ENCODE data around the gene CHCHD3. TPM values are rescaled to one million over a fixed set of nuclear protein-coding genes. Genes with fewer than 3 reads are reported as not detected.

CHCHD3 gene
- total and polyA plus RNA-seq, 2 of the 4 experiments (the other 2 are of a cell fraction), result 56.9 to 141 TPM

DNA sequence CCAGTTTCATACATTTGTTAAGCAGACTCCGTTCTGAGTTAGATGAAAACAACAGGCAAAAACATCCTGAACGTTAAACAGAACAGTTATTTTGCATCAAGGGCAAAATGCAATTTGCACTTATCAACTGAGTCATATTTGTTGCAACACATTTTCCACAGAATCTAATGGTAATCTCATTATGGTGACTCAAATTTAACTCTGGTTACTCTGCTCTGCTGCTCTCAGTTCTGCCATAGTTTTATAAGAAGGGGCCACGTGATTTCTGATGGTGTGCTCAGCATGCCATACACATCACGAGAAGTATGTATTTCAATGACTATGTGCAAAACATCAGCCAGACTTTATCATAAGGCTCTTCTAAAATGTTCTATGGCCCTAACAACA is 148.8 kb downstream of the CHCHD3 start:
- no peak overlapping the region for H3K18ac ChIP-seq (ENCODE audit: low read depth, low read length)
- dilution Hi-C loops (cut with HindIII; ENCODE audit: low sequenced_read_pairs, unreplicated experiment) (no loop called here), intact Hi-C loops (cut with micrococcal nuclease) (no loop called here), in situ Hi-C loops (cut with MboI; ENCODE audit: low sequenced_read_pairs) (no loop called here)
- H3K36me3 ChIP-seq (ENCODE audit: control insufficient read depth, insufficient read depth, low read length), result no peaks in the 10 kb centered on the region
- no peak overlapping the region for H3K27ac ChIP-seq (ENCODE audit: insufficient read depth, low read length)
- H2AK5ac ChIP-seq (ENCODE audit: low read depth, low read length), result no peak overlapping the region
- no peak overlapping the region for H2AK9ac ChIP-seq (replicated peaks; ENCODE audit: low read depth, low read length, poor library complexity)
- no peak overlapping the region for H3K14ac ChIP-seq (replicated peaks; ENCODE audit: low read depth, low read length)
- H4K91ac ChIP-seq (ENCODE audit: insufficient read depth, low read depth, low read length), result no peak overlapping the region
- ATAC-seq (ENCODE audit: low read depth) (peak; percentile 91), DNase-seq (peak; percentile 80)
- WGBS, 2 experiments (ENCODE audit: extremely low coverage in 2 of 2, insufficient read length in 1 of 2), result 90% methylated on average over 1 of the region's 4 CpGs; no CpG with 5 or more reads in 1 of the 2 experiments
- H3K23ac ChIP-seq (ENCODE audit: low read depth, low read length), result no peak overlapping the region
- no peaks in the 10 kb centered on the region for H3K9me1 ChIP-seq (ENCODE audit: insufficient read depth, low read length)
- H4K5ac ChIP-seq (ENCODE audit: low read depth, low read length), result no peak overlapping the region
- H2BK15ac ChIP-seq (ENCODE audit: low read depth, low read length), result no peak overlapping the region
- ChIA-PET POLR2A (ENCODE audit: unreplicated experiment) (no interaction called here), CTCF (no interaction called here)
- TF ChIP-seq FOS (IDR thresholded peaks at IDR 0.05; ENCODE audit: low read depth, low read length) (peak; percentile 47; the same call in 1 of the 2 replicates), ELK1 (IDR thresholded peaks at IDR 0.05; ENCODE audit: borderline replicate concordance, low read depth, low read length) (no peak), RFX5 (IDR thresholded peaks at IDR 0.05; ENCODE audit: low read depth, low read length) (no peak), CEBPB (IDR thresholded peaks at IDR 0.05; ENCODE audit: low read depth, low read length) (peak; percentile 95), MXI1 (IDR thresholded peaks at IDR 0.05; ENCODE audit: borderline replicate concordance, low read depth, low read length) (no peak), CTCF (conservative IDR thresholded peaks at IDR 0.05; ENCODE audit: low read depth, low read length) (no peak), RAD21 (IDR thresholded peaks at IDR 0.05; ENCODE audit: low read length) (no peak), SMC3 (IDR thresholded peaks at IDR 0.05; ENCODE audit: low read depth, low read length) (no peak), MAZ (IDR thresholded peaks at IDR 0.05; ENCODE audit: borderline replicate concordance, low read depth, low read length) (no peak), MAFK (IDR thresholded peaks at IDR 0.05; ENCODE audit: low read depth, low read length) (0 out of 2 replicates have a peak, but pooled peaks have one; percentile 7), POLR2A (IDR thresholded peaks at IDR 0.05; ENCODE audit: low read depth, low read length) (no peak), BHLHE40 (IDR thresholded peaks at IDR 0.05; ENCODE audit: low read depth, low read length) (no peak), CHD1 (IDR thresholded peaks at IDR 0.05; ENCODE audit: low read depth, low read length) (no peak), NFE2L2 (IDR thresholded peaks at IDR 0.05; ENCODE audit: low read depth, low read length) (no peak), RCOR1 (IDR thresholded peaks at IDR 0.05; ENCODE audit: insufficient replicate concordance, low read length) (no peak)
- TF ChIP-seq, protein P1, sequence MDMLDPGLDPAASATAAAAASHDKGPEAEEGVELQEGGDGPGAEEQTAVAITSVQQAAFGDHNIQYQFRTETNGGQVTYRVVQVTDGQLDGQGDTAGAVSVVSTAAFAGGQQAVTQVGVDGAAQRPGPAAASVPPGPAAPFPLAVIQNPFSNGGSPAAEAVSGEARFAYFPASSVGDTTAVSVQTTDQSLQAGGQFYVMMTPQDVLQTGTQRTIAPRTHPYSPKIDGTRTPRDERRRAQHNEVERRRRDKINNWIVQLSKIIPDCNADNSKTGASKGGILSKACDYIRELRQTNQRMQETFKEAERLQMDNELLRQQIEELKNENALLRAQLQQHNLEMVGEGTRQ (IDR thresholded peaks at IDR 0.05; ENCODE audit: low read depth, low read length), result peak; percentile 74
- peaks cover 2% of the 10 kb centered on the region; the same call in 1 of the 2 replicates for H3K4me1 ChIP-seq (ENCODE audit: control insufficient read depth, insufficient read depth, low read length)
- no peaks in the 10 kb centered on the region for H3K27me3 ChIP-seq (ENCODE audit: control insufficient read depth, insufficient read depth, low read length)
- no peak overlapping the region for H2BK20ac ChIP-seq (ENCODE audit: low read depth, low read length)
- H2BK5ac ChIP-seq (ENCODE audit: low read depth, low read length, poor library complexity, severe bottlenecking), result no peak overlapping the region
- H3K9ac ChIP-seq (ENCODE audit: low read depth, low read length), result no peak overlapping the region
- no peak overlapping the region for H4K8ac ChIP-seq (ENCODE audit: low read depth in 2 of 2, low read length in 2 of 2)
- H2BK120ac ChIP-seq (ENCODE audit: low read depth, low read length), result no peak overlapping the region
- no TSS peak for BruUV-seq (replicated peaks)
- H3K9me3 ChIP-seq (ENCODE audit: control insufficient read depth, insufficient read depth, low read length), result peaks cover 3% of the 10 kb centered on the region; the same call in 1 of the 2 replicates
- no peak overlapping the region for H3K56ac ChIP-seq (ENCODE audit: extremely low read depth, insufficient read depth, low read length)
- peak overlapping the region; percentile 19; the same call in 1 of the 2 replicates for H3K4me2 ChIP-seq (ENCODE audit: low read depth, low read length)
- H4K20me1 ChIP-seq (ENCODE audit: insufficient read depth, low read length), result no peaks in the 10 kb centered on the region
- H3K79me1 ChIP-seq (ENCODE audit: low read depth in 1 of 2, low read length in 2 of 2), result peaks cover 9 to 17% of the 10 kb centered on the region in 2 experiments; a peak in 3 of 4 replicates
- H2AFZ ChIP-seq (replicated peaks; ENCODE audit: low read length, poor library complexity), result no peak overlapping the region
- no peak overlapping the region for H3K4me3 ChIP-seq (ENCODE audit: insufficient read depth, low read depth, low read length)
- H3K4ac ChIP-seq (ENCODE audit: low read depth, low read length), result no peak overlapping the region
